HG03354 (cell line): ENCODE data around the gene TERB1.

ENCODE experiments used
- ATAC-seq: cut with Tn5 transposase; IDR thresholded peaks from one replicate; pipeline ENCODE4 v1.9.1; 2021; ENCODE audit warnings: mild to moderate bottlenecking; ENCODE audit not compliant: unreplicated experiment, poor library complexity, severe bottlenecking

TERB1 gene

DNA sequence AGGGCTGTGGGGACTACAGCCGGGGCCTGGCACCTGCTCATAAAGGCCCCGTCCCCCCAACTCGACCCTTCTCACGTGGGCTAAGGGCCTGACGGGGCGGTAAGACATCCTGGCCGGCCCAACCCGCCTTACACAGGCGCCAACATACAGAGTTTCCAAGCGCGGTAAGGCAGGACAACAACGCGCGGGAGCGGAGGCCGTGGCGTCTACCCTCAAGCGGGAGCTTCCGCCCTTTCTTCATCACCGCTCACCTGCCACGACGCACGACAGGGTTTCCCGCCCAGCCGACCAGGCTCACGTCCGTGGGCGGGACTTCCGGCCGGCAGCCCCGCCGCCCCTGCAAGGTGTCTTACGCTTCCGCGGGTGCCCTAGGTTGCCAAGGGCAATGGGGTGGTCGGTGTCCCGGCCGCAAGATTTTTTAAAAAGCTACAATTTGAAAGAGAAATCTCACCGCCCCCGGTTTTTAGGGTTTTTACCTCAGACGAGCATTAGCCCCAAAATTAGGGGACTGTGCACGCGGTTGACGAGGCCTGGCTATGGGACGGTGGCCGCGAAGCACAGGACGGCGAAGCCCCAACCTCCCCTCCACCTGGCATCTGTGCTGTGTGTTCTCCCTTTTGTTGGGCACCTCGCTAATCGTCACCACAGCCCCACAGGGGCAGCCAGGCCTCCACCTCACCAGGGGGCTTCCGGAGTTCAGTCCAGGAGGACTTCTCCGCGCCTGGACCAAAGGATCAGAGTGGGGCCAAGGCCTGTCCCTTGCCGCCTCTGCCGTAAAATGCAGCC, at the start of gene TERB1:
TERB1 (minus strand) TSS at position 265 of the 786 bp plus-strand sequence. CDS start 4,786 bp downstream, outside the sequence.
- no peak for ATAC-seq

- ATAC-seq: no peak
Observed at GRCh38 chr16:66850115-66850815, 48.9 kb upstream of the TERB1 start.

GRCh38 chr16:66849549-66849948, 48.2 kb upstream of the TERB1 start:
- ATAC-seq: no peak

DNA sequence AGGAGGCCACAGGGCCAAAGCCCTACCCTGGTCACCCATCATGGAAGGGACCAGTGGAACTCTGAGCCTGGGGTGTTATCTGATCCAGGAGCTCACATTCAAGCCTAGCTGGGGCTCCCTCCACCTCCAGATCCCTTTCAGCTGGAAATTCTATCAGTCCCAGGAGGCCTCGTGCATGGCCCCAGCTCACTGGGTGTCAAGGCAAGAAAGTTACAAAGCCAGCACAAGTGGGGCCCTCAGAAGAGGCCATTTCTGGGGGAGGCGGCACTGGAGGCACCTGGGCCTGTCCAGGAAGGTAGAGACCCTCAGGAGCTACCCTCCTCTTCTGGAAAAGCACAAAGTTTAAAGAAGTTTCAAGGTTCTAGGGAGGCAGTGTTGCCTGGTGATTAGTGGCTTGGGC, 47.6 kb upstream of the TERB1 start:
- no peak for ATAC-seq

GRCh38 chr16:66848172-66848571, 46.8 kb upstream of the TERB1 start:
- no peak for ATAC-seq

GRCh38 chr16:66847533-66848067, 46.2 kb upstream of the TERB1 start:
- no peak for ATAC-seq

GRCh38 chr16:66846831-66847230, 45.4 kb upstream of the TERB1 start:
- ATAC-seq: no peak

GRCh38 chr16:66846266-66846665, 44.9 kb upstream of the TERB1 start:
- no peak for ATAC-seq

DNA sequence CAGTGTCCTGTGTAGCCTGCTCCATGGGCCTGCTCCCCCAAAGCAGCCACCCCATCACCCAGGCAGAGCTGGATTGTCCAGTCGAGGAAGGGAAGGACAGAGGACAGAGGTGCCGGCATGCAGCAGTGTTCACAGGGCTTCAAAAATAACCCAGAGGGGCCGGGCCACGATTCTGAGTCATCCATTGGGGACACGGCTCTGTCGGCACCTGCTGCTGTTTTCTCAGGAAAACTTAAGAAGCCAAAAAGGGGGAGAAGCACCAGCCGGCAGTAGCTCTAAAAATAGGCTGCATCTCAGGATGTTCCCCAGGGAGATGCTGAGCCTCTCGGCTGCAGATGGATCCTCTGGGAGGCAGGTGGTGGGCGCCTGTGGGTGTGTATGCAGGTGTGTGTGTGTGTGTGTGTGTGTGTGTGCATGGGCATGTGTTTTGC, 44.4 kb upstream of the TERB1 start:
- ATAC-seq: no peak

- no peak for ATAC-seq
Observed at GRCh38 chr16:66845080-66845410, 43.7 kb upstream of the TERB1 start.

DNA sequence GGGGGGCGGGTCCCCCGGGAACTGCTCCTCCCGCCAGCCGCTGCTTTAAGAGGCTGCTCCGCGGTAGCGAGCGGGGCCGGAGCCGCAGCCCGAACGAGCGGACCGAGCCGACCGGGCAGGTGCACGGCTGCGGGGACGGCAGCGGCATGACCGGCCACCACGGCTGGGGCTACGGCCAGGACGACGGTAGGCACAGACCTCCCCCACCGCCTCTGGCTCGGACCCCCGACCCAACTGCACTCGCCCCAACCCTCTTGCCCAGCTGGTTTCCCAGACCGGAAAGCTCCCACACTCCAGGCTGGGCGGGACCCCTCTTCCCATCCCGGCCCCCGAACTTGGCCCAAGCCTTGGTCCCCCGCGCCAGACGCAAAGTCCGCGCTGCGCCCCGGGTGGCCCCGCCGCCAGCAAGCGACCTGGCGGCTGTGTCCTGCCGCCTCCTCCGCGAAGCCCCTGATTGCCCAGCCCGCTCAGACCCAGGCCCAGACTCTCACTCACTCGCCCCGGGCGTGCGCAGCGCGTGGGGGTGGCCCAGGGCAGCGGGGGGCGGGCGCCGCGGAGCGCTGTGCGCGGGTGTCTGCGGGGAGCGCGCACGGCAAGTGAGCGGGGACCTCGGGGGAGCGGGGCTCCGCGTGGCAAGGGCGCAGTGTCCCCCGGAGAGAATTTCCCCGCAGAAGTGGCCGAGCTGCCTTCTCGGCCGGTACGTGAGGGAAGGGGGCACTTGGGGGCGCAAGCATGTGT, 43.1 kb upstream of the TERB1 start, which contains the start of gene CA7:
CA7 (plus strand) TSS at position 73 of the 738 bp plus-strand sequence; CDS start at position 147, 74 bp downstream.
- ATAC-seq: no peak

- ATAC-seq: no peak
Observed at GRCh38 chr16:66844009-66844341, 42.6 kb upstream of the TERB1 start.

DNA sequence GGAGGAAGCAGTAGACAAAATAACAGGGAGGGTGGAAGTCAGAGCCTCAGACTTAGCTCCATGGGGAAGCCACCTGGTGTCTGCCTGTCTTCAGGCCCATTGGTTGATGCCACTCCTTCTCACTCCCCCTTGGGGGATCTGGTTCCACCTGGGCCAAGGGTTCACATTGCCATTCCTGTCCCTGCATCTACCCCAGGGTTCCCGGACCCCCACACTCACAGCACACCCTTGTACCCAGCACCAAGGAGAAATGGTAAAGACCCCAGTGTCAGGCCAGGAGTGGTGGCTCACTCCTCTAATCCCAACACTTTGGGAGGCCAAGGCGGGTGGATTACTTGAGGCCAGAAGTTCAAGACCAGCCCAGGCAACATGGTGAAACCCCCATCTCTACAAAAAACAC, 41.8 kb upstream of the TERB1 start:
- ATAC-seq: no peak

- ATAC-seq: no peak
Observed at GRCh38 chr16:66842765-66843164, 41.4 kb upstream of the TERB1 start.

GRCh38 chr16:66841366-66841765, 40.0 kb upstream of the TERB1 start:
- no peak for ATAC-seq

GRCh38 chr16:66840883-66841282, 39.5 kb upstream of the TERB1 start:
- ATAC-seq: no peak

GRCh38 chr16:66834746-66835145, 33.4 kb upstream of the TERB1 start:
- ATAC-seq: no peak

GRCh38 chr16:66832661-66833305, 31.4 kb upstream of the TERB1 start:
- no peak for ATAC-seq

- ATAC-seq: no peak
Observed at GRCh38 chr16:66832190-66832589, 30.8 kb upstream of the TERB1 start.
